Body of pancreas (tissue), 4 donors: ENCODE measurements around the gene DHRS1.

Experiments
- CTCF ChIP-seq, 7 experiments: fragments of 450-650 bp in 4 of 7; fragments of 200-600 bp in 3 of 7; sonication (generic) in 3 of 7; IDR thresholded peaks; one replicate each; pipeline ENCODE4 v1.5.1; 2016 to 2019; ENCODE audit warnings: antibody characterized with exemption in 7 of 7
- POLR2A ChIP-seq, 3 donors: fragments of 450-650 bp; IDR thresholded peaks; one replicate each; pipeline ENCODE4 v1.6.1; 2016; ENCODE audit warnings: antibody characterized with exemption in 3 of 3, mild to moderate bottlenecking in 2 of 3

- no peak for TF ChIP-seq CTCF (IDR thresholded peaks at IDR 0.05)
- no peak for TF ChIP-seq POLR2A (IDR thresholded peaks at IDR 0.05)
Observed at GRCh38 chr14:24292118-24292807, 7.3 kb downstream of the DHRS1 start.
